ENCODE results near the gene NUMB. TPM values are rescaled to one million over a fixed set of nuclear protein-coding genes. Genes with fewer than 3 reads are reported as not detected.

Gene NUMB
- total and polyA plus RNA-seq, 4 donors: 21.2 to 45.8 (median 26.1) TPM

GRCh38 chr14:73427516-73428264 lies 30.7 kb downstream of the NUMB start:
- Histone ChIP-seq H3K4me3 (ENCODE audit: low read depth in 1 of 3, low read length in 3 of 3) (no peak overlapping the region), H3K27me3 (ENCODE audit: control insufficient read depth in 4 of 4, insufficient read depth in 4 of 4, low read length in 3 of 4) (no peaks in the 10 kb centered on the region), H3K9me3 (ENCODE audit: control insufficient read depth in 4 of 4, low read length in 3 of 4) (no peaks in the 10 kb centered on the region), H3K4me1 (ENCODE audit: control insufficient read depth in 4 of 4, insufficient read depth in 4 of 4, low read length in 3 of 4) (peaks cover 5 to 21% (median 7%) of the 10 kb centered on the region in 4 donors), H3K36me3 (ENCODE audit: control insufficient read depth in 4 of 4, insufficient read depth in 3 of 4, low read depth in 1 of 4, low read length in 3 of 4) (no peaks in the 10 kb centered on the region), H3K27ac (ENCODE audit: low read depth in 1 of 2, low read length in 2 of 2) (peak overlapping the region in 1 of 2 donors; percentile 54), H3K9ac (ENCODE audit: low read depth in 1 of 2, low read length in 2 of 2) (no peak overlapping the region)
- WGBS: 86% methylated on average over 4 of the region's 4 CpGs
- no peak for DNase-seq (ENCODE audit: low spot score)
- TF ChIP-seq EGR1 (IDR thresholded peaks at IDR 0.05; ENCODE audit: low read depth in 2 of 2): no peak
- no peak for TF ChIP-seq HNF4G (IDR thresholded peaks at IDR 0.05)
- TF ChIP-seq YY1 (IDR thresholded peaks at IDR 0.05): no peak
- TF ChIP-seq REST (IDR thresholded peaks at IDR 0.05): no peak
- no peak for TF ChIP-seq TAF1 (conservative IDR thresholded peaks at IDR 0.05)
- TF ChIP-seq CTCF (IDR thresholded peaks at IDR 0.05; ENCODE audit: low read depth, low read length, missing input control): no peak
- TF ChIP-seq FOXA1 (IDR thresholded peaks at IDR 0.05): no peak
- TF ChIP-seq MAX (IDR thresholded peaks at IDR 0.05): no peak
- TF ChIP-seq RXRA (IDR thresholded peaks at IDR 0.05): no peak
- no peak for TF ChIP-seq SP1 (IDR thresholded peaks at IDR 0.05)
- no peak for TF ChIP-seq NR2F2 (IDR thresholded peaks at IDR 0.05)
- TF ChIP-seq ATF3 (IDR thresholded peaks at IDR 0.05): no peak
- TF ChIP-seq GABPA (IDR thresholded peaks at IDR 0.05 in 1 of 2, conservative IDR thresholded peaks at IDR 0.05 in 1 of 2): no peak
- no peak for TF ChIP-seq HNF4A (conservative IDR thresholded peaks at IDR 0.05)
- TF ChIP-seq JUND (IDR thresholded peaks at IDR 0.05): no peak
- no peak for TF ChIP-seq FOXA2 (IDR thresholded peaks at IDR 0.05)

- H3K27ac ChIP-seq (ENCODE audit: low read depth in 1 of 2, low read length in 2 of 2): no peak overlapping the region
- H3K9me3 ChIP-seq (ENCODE audit: control insufficient read depth in 4 of 4, low read length in 3 of 4): no peaks in the 10 kb centered on the region
- no peaks in the 10 kb centered on the region for H3K36me3 ChIP-seq (ENCODE audit: control insufficient read depth in 4 of 4, insufficient read depth in 3 of 4, low read depth in 1 of 4, low read length in 3 of 4)
- peaks cover 4 to 25% (median 7%) of the 10 kb centered on the region in 4 donors for H3K4me1 ChIP-seq (ENCODE audit: control insufficient read depth in 4 of 4, insufficient read depth in 4 of 4, low read length in 3 of 4)
- H3K27me3 ChIP-seq (ENCODE audit: control insufficient read depth in 4 of 4, insufficient read depth in 4 of 4, low read length in 3 of 4): no peaks in the 10 kb centered on the region
- 76% methylated on average over 5 of the region's 5 CpGs for WGBS
- no peak overlapping the region for H3K9ac ChIP-seq (ENCODE audit: low read depth in 1 of 2, low read length in 2 of 2)
- no peak for DNase-seq (ENCODE audit: low spot score)
- H3K4me3 ChIP-seq (ENCODE audit: low read depth in 1 of 3, low read length in 3 of 3): no peak overlapping the region
- no peak for TF ChIP-seq CTCF (IDR thresholded peaks at IDR 0.05; ENCODE audit: low read depth, low read length, missing input control)
- no peak for TF ChIP-seq SP1 (IDR thresholded peaks at IDR 0.05)
- no peak for TF ChIP-seq NR2F2 (IDR thresholded peaks at IDR 0.05)
- no peak for TF ChIP-seq TAF1 (conservative IDR thresholded peaks at IDR 0.05)
- no peak for TF ChIP-seq REST (IDR thresholded peaks at IDR 0.05)
- TF ChIP-seq GABPA (IDR thresholded peaks at IDR 0.05 in 1 of 2, conservative IDR thresholded peaks at IDR 0.05 in 1 of 2): no peak
- TF ChIP-seq RAD21 (IDR thresholded peaks at IDR 0.05): no peak
- no peak for TF ChIP-seq ATF3 (IDR thresholded peaks at IDR 0.05)
- TF ChIP-seq JUND (IDR thresholded peaks at IDR 0.05): no peak
- no peak for TF ChIP-seq MAX (IDR thresholded peaks at IDR 0.05)
- no peak for TF ChIP-seq HNF4G (IDR thresholded peaks at IDR 0.05)
- TF ChIP-seq YY1 (IDR thresholded peaks at IDR 0.05): no peak
Measured at GRCh38 chr14:73426877-73427276, 31.5 kb downstream of the NUMB start.
